Breast epithelium (tissue), 4 donors: ENCODE results near the gene CABLES2. TPM values are rescaled to one million over a fixed set of nuclear protein-coding genes. Genes with fewer than 3 reads are reported as not detected.

ENCODE experiments used
- DNase-seq, 2 donors: peaks; one replicate each; pipeline ENCODE4 v3.0.0-alpha.2; 2019; ENCODE audit warnings: low spot score in 2 of 2
- H3K27ac ChIP-seq, 2 donors: fragments of 200-600 bp; sonication (generic) in 1 of 2; one replicate each; pipeline ENCODE4 v1.5.1; 2016 to 2019; ENCODE audit warnings: mild to moderate bottlenecking in 1 of 2
- H3K27me3 ChIP-seq, 2 donors: fragments of 200-600 bp; sonication (generic) in 1 of 2; one replicate each; pipeline versions ENCODE4 v1.5.1 to v1.6.0; 2017 to 2019; ENCODE audit warnings: control low read depth in 1 of 2, mild to moderate bottlenecking in 1 of 2
- H3K36me3 ChIP-seq: fragments of 200-600 bp; one replicate; pipeline ENCODE4 v1.5.1; 2019
- H3K4me1 ChIP-seq, 2 donors: fragments of 200-600 bp; sonication (generic); one replicate each; pipeline ENCODE4 v1.5.1; 2016 to 2019; ENCODE audit warnings: control low read depth in 1 of 2
- H3K4me3 ChIP-seq, 3 donors: fragments of 200-600 bp; sonication (generic); 1 replicate in 2 of 3; 2 replicates in 1 of 3; pipeline ENCODE4 v1.5.1; 2016 to 2019; ENCODE audit warnings: mild to moderate bottlenecking in 3 of 3, moderate library complexity in 2 of 3
- H3K9me3 ChIP-seq, 2 donors: fragments of 200-600 bp; sonication (generic) in 1 of 2; one replicate each; pipeline ENCODE4 v1.5.1; 2016 to 2019; ENCODE audit warnings: control low read depth in 1 of 2
- POLR2A ChIP-seq: fragments of 450-650 bp; IDR thresholded peaks from one replicate; pipeline ENCODE4 v1.6.1; 2016; ENCODE audit warnings: antibody characterized with exemption, mild to moderate bottlenecking, moderate library complexity
- intact Hi-C: fragments of 100-400 bp; cut with DNase I; formaldehyde crosslinking; loops from one replicate; pipeline ENCODE4 v1.15.1; 2023; ENCODE audit warnings: low total_unique reads
- total RNA-seq, 3 donors: library from RNA; depleted of rRNA; stranded (reverse); fragments of >200 nt; gene quantifications; one replicate each; pipeline ENCODE4 v1.1.0, GENCODE V29; 2016

CABLES2 gene
- total RNA-seq, 3 donors from 2014 or later: 1.8 to 3.2 (median 2.9) TPM

- no peak for TF ChIP-seq POLR2A
- no peaks in the 10 kb centered on the region for H3K27me3 ChIP-seq
- intact Hi-C loops: loop anchor here (5.0 kb wide), 1 partner anchor 703 kb away; no protein-coding TSS in a partner anchor
- no peak overlapping the region for H3K27ac ChIP-seq
- DNase-seq: no peak
- no peaks in the 10 kb centered on the region for H3K4me1 ChIP-seq
- H3K9me3 ChIP-seq: no peaks in the 10 kb centered on the region
- no peaks in the 10 kb centered on the region for H3K36me3 ChIP-seq
- no peak overlapping the region for H3K4me3 ChIP-seq
Measured at GRCh38 chr20:62339647-62340062, 67.4 kb downstream of the CABLES2 start.

Other genes with a start within 250 kb of the CABLES2 start
- 10 to 100 TPM; 16.3 to 32.1 (median 25.6) TPM for gene MTG2, start 224.3 kb downstream of the CABLES2 start, total RNA-seq
- not detected for gene HRH3, start 187.0 kb downstream of the CABLES2 start, total RNA-seq
- gene OSBPL2, start 168.8 kb downstream of the CABLES2 start, total RNA-seq: 10 to 100 TPM; 25.0 to 46.1 (median 38.0) TPM
- 100 to 1,000 TPM in 2 of 3 donors, 10 to 100 TPM in 1; 80.2 to 131 (median 105) TPM for gene ADRM1, start 104.3 kb downstream of the CABLES2 start, total RNA-seq
- 100 to 1,000 TPM in 1 of 3 donors, 10 to 100 TPM in 2; 16.6 to 114 (median 53.3) TPM for gene LAMA5, start 40.0 kb downstream of the CABLES2 start, total RNA-seq
- 1,000 to 10,000 TPM; 1,723 to 3,116 (median 2,974) TPM for gene RPS21, start 20.2 kb downstream of the CABLES2 start, total RNA-seq
- gene RBBP8NL, start 20.3 kb upstream of the CABLES2 start, total RNA-seq: 1 to 10 TPM in 2 of 3 donors, not detected in 1; 2.0 to 4.0 TPM
- under 1 TPM in 1 of 3 donors, not detected in 2; 0.73 TPM for gene GATA5, start 68.7 kb upstream of the CABLES2 start, total RNA-seq
- 10 to 100 TPM in 2 of 3 donors, 1 to 10 TPM in 1; 8.8 to 26.5 (median 15.4) TPM for gene SLCO4A1, start 235.2 kb upstream of the CABLES2 start, total RNA-seq